Inflammatory macrophage treated with lipopolysaccharide for 4 hours (primary cell): ENCODE measurements around the gene CLEC7A.

Experiments
- DNase-seq: peaks from one replicate; pipeline ENCODE4 v3.0.0-alpha.2; 2020

The CLEC7A gene

DNA sequence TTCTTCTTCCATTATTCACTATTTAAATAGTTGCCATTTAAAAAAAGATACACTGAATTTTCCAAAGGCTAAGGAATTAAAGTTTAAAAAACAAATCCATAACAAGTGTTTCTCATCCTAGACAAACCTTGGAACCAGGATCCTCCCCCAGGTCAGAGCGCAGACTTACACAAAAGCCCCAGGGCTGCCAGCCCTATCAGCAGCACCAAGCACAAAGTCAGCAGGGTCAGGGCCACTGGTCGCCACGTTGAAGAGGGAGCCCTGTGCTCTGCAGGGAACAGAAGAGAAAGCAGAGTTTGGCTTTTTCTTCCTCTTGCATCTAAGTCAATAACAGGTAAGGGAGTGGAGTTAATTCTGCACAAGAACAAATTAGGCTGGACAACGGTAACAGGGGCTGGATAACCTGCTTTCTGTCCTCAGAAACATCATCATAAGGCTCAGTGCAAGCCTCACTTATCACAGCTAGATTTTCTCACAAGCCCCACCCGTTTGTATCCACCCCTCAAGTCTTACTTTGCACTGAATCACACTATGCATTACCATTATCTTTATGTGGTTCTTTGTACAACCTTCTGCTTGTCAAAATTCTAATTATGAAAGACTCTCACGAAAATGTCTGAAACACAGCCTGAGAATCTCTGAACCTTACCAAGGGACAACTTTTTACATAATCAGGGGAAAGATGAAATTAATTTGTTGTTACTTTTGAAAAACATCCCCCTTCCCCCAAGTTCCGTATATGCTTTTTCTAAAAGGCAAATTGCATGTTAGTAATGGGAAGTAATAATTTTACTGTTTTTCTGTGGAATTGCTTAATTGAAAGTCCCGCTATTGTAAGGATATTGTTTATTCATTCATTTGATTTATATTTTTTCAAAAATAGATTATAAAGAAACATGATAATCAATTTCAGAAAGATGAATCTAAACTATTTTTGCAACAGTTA, 40.8 kb downstream of the CLEC7A start:
- peak; percentile 41 for DNase-seq

DNA sequence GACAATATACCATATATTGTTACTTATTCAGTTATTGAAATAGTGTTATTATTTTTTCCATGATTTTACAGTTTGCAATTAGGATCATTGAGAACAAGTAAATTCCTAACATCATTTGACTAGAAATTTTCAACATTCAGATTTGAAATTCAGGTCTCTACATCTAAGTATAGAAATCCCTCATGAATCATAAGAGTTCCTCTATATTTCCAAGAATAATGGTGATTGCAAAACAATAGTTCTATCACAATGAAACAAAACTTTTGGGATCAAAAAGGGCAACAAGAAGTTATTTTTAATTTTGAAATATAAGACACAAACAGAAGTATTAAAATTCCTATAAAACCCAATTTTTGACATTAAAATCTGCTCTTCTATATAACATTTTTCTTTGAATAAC, 42.0 kb downstream of the CLEC7A start:
- peak; percentile 71 for DNase-seq

DNA sequence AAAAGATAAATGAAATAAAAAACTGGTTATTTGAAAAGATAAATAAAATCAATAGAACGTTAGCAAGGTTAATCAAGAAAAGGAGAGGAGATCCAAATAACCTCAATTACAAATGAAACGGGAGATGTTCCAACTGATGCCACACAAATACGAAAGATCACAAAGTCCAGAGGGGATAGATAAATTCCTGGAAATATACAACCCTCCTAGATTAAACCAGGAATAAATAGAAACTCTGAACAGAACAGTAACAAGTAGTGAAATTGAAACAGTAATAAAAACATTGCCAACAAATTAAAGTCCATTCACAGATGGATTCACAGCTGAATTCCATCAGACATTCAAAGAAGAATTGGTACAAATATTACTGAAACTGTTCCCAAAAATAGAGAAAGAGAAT, 43.6 kb downstream of the CLEC7A start:
- DNase-seq: no peak

DNA sequence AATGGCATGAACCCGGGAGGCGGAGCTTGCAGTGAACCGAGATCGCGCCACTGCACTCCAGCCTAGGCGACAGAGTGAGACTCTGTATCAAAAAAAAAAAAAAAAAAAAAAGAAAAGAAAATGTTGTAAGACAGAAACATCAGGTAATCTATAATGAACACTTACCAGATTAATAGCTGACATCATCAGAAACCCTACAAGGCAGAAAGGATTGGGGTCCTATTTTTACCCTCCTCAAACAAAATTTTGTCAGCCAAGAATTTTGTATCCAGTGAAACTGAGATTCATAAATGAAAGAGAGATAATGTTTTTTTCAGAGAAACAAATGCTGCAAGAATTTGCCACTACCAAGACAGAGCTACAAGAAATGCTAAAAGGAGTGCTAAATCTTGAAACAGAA, 45.3 kb downstream of the CLEC7A start:
- DNase-seq: no peak

DNA sequence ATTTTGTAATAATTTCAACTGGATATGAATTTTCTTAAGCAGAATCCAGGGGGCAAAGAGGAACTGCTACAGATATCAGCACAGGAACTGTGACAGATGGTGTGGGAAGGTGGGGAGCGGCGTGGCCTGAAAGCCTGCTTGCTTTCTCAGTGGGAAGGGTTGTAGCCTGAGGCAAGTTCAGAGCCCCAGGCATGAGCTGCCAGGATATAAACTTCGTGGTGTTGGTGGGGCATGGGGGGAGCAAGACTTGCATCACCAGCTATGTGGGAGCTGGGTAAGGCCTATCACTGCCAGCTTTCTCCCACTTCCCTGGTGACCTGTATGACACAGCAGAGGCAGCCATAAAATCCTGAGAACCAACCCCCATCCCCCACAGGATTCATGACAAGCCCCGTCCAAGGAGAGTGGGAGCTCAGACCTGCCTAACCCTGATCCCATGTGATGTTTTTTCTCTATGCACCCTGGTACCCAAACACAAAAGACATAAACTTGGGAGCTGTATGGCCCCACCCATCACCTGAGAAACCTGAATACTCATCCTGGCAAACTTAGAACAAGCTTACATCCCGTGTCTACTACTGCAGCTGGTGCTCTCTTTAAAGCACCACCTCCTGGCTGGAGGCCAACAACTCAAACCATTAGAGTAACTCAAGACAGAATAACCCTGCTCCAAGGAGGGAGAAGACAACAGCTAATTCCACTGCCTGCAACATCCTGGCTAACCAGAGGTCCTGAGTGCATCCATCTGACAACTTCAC, 47.7 kb downstream of the CLEC7A start:
- DNase-seq: peak; percentile 48

DNA sequence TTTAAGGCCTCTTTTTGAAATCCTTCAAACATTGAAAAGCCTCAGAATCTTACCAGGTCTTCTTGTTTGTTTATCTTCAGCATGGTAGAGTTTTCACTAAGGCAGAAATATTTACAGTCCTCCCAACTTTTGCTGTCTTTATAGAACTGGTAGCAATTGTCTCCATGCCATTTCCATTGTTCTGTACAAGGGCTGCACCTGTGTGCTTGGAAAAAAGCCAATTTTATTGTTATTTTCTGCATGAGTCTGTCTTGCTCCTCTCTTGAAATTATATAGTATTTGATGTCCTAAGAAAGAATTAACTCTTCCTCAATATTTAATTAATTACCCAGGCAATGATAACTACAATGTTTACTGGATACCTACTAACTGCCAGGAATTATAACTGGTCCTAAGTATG, 54.5 kb downstream of the CLEC7A start:
- no peak for DNase-seq

DNA sequence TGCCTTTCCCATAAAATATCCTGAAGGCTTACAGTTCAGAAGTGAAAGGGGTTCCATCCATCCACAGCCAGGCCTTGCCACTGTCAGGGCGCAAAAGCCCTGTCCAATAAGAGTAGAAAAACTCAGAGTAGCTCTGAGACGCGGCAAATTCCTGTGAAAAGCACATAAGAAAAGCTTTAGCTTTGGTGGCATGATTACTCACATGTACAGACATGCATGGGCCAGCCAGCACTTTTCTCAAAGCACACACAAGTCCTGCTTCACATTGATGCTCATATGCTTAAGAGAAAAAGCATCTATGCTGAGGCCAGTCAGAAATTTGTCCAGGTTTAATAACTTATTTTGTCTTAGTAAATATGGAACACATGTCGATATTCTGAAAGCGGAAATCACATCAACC, 56.7 kb downstream of the CLEC7A start:
- DNase-seq: no peak

DNA sequence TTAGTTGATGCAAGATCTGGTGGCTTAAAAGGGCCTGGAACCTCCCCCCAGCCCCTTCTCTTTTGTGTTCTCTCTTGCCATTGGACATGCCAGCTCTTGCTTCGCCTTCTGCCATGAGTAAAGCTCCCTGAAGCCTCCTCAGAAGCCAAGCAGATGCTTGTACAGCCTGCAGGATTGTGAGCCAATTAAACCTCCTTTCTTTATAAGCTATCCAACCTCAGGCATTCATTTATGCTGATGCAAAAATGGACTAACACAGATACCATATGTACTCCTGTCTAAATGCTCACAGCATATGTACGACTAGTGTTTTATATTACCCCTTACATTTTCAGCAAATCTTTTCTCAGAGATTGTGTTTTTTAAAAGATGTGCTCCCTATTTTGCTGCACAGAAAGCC, 57.9 kb downstream of the CLEC7A start:
- no peak for DNase-seq

DNA sequence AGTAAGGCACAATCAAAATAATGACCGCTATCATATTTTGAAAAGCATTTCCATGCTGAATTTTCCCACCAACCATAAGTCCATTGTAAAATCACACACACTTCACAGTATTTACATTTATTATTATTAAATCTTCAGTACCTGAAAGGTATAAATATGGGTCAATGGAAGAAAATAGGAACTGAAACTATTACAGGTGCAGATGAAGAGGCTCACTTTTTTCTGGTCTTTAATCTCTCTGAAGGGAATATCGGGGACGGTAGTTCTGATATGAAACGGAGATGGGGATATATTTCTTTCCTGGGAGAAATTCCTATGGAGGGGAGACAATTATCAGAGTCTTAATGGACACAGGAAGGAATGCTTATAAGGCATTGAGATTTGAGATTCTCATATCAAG, 59.6 kb downstream of the CLEC7A start:
- DNase-seq: no peak

DNA sequence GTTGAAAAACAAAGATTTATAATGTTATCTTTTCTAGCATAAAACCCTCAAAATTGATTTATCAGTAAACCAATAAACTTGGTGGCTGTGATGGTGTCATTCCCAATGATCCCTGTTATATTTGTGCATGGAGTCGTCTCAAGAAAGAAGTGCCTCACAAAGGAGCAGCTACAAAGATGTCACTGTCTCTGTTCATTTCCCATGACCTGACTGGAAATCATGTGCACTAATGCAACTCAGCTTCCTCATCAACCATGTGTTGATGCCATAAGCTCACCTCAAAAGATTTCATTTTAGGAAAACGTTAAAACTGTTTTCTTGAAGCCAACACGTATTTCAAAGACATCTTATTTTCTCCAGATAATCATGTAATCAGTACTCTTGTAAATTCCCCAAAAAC, 60.0 kb downstream of the CLEC7A start:
- DNase-seq: peak; percentile 70

DNA sequence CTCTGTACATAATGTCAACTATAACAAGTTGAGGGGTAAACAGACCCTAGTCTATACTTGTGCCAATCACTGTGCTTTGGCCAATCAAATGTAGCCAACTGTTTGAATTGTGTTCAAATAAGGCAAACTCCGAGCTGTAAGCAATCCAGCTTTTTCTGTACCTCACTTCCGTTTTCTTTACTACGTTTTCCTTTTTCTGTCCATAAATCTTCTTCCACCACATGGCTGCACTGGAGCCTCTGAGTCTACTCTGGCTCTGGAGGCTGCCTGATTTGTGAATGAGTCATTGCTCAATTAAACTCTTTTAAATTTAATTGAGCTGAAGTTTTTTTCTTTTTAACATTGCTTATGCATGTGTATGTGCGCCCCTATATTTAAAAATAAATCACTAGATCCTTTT, 60.9 kb downstream of the CLEC7A start:
- DNase-seq: peak; percentile 65

DNA sequence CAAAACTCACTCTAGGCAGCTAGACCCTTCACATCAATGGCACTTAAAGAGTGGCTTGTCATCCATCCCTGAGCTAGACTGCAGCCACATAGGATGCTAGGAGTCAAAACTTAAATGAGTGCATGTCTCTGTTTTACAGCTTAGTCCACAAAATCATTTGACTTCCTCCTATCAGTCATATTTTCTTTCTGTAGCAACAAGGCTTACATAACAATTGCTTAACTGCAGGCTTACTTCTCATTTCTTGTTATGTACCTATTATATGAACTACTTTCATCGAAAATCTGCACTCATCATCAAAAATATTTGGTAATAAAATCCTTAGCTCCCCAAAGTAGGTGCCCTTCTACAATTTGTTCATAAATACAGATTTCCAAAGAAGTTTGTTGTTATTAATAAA, 61.4 kb downstream of the CLEC7A start:
- DNase-seq: peak; percentile 93

DNA sequence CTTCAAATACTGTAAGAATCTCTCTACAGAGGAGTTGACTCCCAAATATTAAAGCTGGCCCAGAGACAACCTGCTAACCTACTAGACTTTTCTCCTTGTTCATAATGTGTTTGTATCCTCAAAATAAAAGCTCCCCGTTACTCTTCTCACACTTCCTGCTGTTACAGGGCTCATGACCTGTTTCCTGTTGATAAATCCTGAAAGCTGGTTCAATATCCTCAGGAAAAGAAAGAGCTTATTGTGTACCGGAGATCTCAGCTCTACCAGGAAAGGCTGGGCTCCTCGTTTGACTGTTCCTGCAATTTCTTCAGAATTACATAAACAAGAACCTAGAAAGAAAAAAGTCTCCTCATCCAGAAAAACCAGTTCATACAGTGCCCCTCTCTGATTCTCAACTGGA, 62.1 kb downstream of the CLEC7A start:
- DNase-seq: peak; percentile 34

DNA sequence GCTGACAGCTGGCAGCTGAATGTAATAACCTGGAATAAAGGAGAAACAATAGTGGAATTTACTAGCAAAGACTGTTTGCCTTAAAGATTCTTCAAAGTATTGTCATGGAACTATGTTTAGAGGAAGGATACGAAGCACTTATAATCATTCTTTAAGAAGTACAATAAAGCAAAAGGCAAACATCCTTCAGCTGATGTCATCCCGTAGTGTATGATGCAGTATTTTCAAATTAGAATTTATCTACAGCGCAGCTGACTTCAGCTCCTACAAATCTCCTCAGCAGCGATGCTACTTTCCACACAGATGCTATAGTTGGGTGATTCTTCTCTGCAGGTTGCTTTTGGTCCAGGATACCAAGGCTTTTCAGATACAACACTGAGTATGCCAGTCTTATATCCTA, 62.7 kb downstream of the CLEC7A start:
- DNase-seq: no peak
